ENCODE data around the gene POLG.

The POLG gene

DNA sequence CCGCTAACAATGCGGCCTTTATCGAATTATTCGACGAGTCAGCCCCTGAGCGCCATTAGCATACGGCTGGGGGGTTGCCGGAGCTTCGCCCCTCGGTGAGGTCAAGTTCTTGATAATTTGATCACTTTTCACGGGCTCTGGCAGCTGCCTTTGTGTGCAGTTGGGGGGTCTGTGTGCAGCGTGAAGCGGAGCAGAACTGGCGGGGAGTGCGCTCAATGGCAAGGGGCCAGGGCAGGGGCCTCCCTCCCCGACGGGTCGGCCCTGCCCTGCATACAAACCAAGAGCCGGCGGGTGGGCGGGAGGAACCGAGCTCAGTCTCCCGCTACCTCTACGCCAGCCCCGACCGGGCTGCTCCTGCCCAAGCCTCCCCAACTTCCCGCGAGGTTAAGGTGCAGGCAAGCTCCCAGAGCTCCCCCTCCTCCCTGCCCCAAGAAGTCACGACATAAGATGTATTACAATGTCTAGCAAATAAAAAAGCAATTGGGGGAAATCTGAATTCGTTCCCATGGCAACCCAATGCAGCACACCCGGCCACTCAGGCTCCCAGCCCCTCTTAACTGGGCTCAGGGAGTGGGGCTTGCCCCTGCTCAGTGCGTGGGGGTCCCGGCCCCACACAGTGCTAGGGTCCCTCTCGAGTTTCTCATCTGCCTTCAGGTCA is 34.1 kb upstream of the POLG start:
- Histone ChIP-seq H3K79me2 (ENCODE audit: insufficient read depth, low read depth) (no peaks in the 10 kb centered on the region), H3K4me2 (no peak overlapping the region), H2AFZ (ENCODE audit: low read depth) (no peak overlapping the region), H3K27me3 (ENCODE audit: insufficient read depth, low read depth) (peaks cover 86% of the 10 kb centered on the region), H3K4me1 (ENCODE audit: low read depth, poor library complexity, severe bottlenecking) (no peaks in the 10 kb centered on the region), H3K36me3 (ENCODE audit: insufficient read depth) (no peaks in the 10 kb centered on the region), H3K4me3 (IDR thresholded peaks at IDR 0.05; ENCODE audit: insufficient read depth, low read depth, low read length) (no peak overlapping the region), H4K20me1 (ENCODE audit: insufficient read depth) (no peaks in the 10 kb centered on the region), H3K9ac (no peak overlapping the region), H3K27ac (no peak overlapping the region)
- TF ChIP-seq, protein P1, sequence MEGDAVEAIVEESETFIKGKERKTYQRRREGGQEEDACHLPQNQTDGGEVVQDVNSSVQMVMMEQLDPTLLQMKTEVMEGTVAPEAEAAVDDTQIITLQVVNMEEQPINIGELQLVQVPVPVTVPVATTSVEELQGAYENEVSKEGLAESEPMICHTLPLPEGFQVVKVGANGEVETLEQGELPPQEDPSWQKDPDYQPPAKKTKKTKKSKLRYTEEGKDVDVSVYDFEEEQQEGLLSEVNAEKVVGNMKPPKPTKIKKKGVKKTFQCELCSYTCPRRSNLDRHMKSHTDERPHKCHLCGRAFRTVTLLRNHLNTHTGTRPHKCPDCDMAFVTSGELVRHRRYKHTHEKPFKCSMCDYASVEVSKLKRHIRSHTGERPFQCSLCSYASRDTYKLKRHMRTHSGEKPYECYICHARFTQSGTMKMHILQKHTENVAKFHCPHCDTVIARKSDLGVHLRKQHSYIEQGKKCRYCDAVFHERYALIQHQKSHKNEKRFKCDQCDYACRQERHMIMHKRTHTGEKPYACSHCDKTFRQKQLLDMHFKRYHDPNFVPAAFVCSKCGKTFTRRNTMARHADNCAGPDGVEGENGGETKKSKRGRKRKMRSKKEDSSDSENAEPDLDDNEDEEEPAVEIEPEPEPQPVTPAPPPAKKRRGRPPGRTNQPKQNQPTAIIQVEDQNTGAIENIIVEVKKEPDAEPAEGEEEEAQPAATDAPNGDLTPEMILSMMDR (conservative IDR thresholded peaks at IDR 0.05; ENCODE audit: low read depth, low read length), result no peak

DNA sequence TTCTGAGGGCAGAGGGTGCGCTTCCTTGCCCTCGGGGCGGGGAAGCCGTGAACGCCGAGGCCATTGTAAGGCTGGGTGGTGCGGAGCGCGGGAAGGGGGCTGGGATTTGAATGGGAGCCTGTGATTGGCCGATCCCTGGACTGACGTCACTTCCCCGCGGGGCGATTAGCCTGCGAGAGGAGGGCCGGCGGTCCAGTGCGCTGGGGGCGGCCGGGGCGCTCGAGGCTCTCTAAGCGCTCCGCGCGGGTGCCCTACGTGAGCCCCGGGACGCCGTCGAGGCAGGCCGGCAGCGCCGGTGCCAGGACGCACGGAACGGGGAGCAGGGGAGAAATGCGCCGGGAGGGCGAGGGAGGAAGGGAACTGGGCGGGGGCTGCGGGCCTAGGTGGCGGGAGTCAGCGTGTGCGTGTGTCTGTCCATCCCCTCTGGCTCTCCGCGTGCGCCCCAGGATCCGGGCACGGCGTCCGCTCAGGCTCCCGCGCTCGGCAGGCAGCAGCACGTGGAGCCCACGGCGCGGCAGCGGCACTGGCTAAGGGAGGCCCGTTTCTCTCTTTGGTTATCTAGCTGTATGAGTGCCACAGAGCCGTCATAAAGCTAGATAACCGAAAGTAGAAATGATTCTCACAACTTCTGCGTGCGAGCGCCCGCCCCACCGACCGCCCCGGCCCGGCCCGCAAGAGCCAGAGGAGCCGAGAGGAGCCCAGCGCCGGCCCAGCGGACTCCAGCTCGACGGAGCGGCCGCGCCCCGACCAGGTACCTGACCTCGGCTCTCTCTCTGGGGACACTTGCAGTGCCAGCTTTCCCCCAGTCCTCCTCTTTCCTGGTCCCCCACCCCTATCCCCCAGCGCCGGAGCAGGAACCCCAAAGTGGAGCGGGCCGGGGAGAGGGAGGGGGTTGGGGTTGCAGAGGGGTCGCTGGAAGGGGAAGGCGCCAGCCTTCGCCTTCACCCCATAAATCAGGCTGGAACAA is 33.1 kb upstream of the POLG start:
- Histone ChIP-seq H2AFZ (ENCODE audit: low read depth) (no peak overlapping the region), H3K36me3 (ENCODE audit: insufficient read depth) (no peaks in the 10 kb centered on the region), H3K9ac (no peak overlapping the region), H4K20me1 (ENCODE audit: insufficient read depth) (no peaks in the 10 kb centered on the region), H3K79me2 (ENCODE audit: insufficient read depth, low read depth) (no peaks in the 10 kb centered on the region), H3K27me3 (ENCODE audit: insufficient read depth, low read depth) (peaks cover 86% of the 10 kb centered on the region), H3K4me3 (IDR thresholded peaks at IDR 0.05; ENCODE audit: insufficient read depth, low read depth, low read length) (no peak overlapping the region), H3K4me1 (ENCODE audit: low read depth, poor library complexity, severe bottlenecking) (no peaks in the 10 kb centered on the region), H3K27ac (no peak overlapping the region), H3K4me2 (no peak overlapping the region)
- TF ChIP-seq, protein P1 (conservative IDR thresholded peaks at IDR 0.05; ENCODE audit: low read depth, low read length), result no peak

DNA sequence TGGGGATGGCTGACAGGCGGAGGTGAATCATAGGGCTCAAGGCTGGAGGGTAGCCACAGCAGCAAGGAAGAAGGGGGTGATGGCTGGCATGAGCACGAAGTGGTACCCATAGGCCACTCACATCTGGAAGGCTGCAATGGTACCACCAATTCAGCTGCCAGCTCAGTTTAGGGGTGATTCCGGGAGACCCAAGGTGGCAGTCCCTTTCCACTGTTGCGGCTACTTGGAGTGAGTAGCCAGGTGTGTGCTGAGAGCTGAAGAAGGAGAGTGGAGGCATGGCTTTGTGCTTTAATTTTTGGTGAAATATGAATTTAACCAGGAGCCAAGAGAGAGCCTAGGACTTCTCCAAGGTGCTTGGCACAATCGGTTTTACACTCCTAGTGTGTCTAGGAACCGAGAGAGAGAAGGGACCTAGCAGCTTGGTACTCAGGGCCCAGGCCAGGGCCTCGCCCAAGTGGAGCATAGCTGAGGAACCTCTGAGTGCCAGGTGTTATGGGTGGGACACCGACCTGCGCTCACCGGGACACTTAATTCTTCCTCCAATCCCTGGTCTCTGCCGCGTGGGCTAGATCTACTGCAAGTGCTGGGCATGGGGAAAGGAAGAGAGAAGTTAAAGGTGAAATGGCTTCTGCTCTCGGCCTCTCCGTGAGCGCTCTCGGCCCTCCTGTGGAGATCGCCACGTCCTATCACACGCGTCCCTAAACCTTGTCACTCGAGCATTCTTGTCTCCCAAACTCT is 32.2 kb upstream of the POLG start:
- no peak overlapping the region for H2AFZ ChIP-seq (ENCODE audit: low read depth)
- no peaks in the 10 kb centered on the region for H3K36me3 ChIP-seq (ENCODE audit: insufficient read depth)
- no peak overlapping the region for H3K4me3 ChIP-seq (IDR thresholded peaks at IDR 0.05; ENCODE audit: insufficient read depth, low read depth, low read length)
- H3K9ac ChIP-seq, result no peak overlapping the region
- H3K4me2 ChIP-seq, result no peak overlapping the region
- no peaks in the 10 kb centered on the region for H4K20me1 ChIP-seq (ENCODE audit: insufficient read depth)
- H3K4me1 ChIP-seq (ENCODE audit: low read depth, poor library complexity, severe bottlenecking), result no peaks in the 10 kb centered on the region
- no peaks in the 10 kb centered on the region for H3K79me2 ChIP-seq (ENCODE audit: insufficient read depth, low read depth)
- peaks cover 85% of the 10 kb centered on the region for H3K27me3 ChIP-seq (ENCODE audit: insufficient read depth, low read depth)
- no peak overlapping the region for H3K27ac ChIP-seq
- TF ChIP-seq, protein P1 (conservative IDR thresholded peaks at IDR 0.05; ENCODE audit: low read depth, low read length), result no peak

DNA sequence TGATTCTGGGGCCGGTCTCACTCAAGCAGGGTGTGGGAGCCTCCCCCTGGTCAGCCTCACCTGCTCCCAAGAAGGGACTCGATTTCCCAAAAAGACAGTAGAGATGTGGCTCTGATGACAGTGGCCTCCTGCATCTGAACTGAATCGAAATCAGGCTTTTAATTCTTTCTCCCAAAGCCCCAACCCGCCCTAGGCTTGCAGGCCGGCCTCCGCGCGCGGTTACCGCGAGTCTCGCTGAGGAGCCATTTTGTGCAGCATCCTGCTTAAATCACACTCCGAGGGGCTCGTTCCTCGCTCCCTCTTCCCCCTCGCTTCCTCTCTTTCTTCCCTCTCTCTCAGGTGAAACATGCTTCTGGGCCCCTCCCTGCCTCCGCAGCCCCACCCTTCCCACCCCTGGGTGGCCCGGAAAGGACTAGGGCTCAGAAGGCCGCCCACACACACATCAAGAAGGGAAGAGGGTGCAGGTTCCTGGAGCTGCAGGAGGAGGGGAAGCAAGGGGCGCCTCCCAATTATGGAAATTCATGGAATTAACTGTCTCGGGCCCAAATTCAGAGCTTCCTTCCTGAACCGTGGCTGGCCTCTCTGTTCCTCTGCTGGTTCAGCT is 30.9 kb upstream of the POLG start:
- no peak overlapping the region for H3K9ac ChIP-seq
- H3K36me3 ChIP-seq (ENCODE audit: insufficient read depth), result no peaks in the 10 kb centered on the region
- no peaks in the 10 kb centered on the region for H3K79me2 ChIP-seq (ENCODE audit: insufficient read depth, low read depth)
- no peak overlapping the region for H3K27ac ChIP-seq
- H2AFZ ChIP-seq (ENCODE audit: low read depth), result no peak overlapping the region
- peaks cover 89% of the 10 kb centered on the region for H3K27me3 ChIP-seq (ENCODE audit: insufficient read depth, low read depth)
- no peak overlapping the region for H3K4me3 ChIP-seq (IDR thresholded peaks at IDR 0.05; ENCODE audit: insufficient read depth, low read depth, low read length)
- no peak overlapping the region for H3K4me2 ChIP-seq
- H4K20me1 ChIP-seq (ENCODE audit: insufficient read depth), result no peaks in the 10 kb centered on the region
- no peaks in the 10 kb centered on the region for H3K4me1 ChIP-seq (ENCODE audit: low read depth, poor library complexity, severe bottlenecking)
- TF ChIP-seq, protein P1 (conservative IDR thresholded peaks at IDR 0.05; ENCODE audit: low read depth, low read length), result no peak
